K562 (cell line): ENCODE results near the gene CHAD. TPM values are rescaled to one million over a fixed set of nuclear protein-coding genes. Genes with fewer than 3 reads are reported as not detected.

Experiments
- FOSL1 ChIP-seq: fragments of 200-800 bp; sonication (Bioruptor generic); conservative IDR thresholded peaks from 2 replicates; pipeline ENCODE4 v1.6.1; 2016; ENCODE audit warnings: missing genetic modification characterization, missing compliant biosample characterization
- HNRNPK ChIP-seq: fragments of 200-400 bp; formaldehyde crosslinking; IDR thresholded peaks from one replicate; pipeline ENCODE4 v1.6.1; 2018; ENCODE audit warnings: mild to moderate bottlenecking, low read depth, low read length; ENCODE audit not compliant: poor library complexity, severe bottlenecking
- LARP7 ChIP-seq: fragments of 450-650 bp; IDR thresholded peaks from 2 replicates; pipeline ENCODE4 v1.6.1; 2016
- MYBL2 ChIP-seq, 2 experiments: fragments of 450-650 bp in 1 of 2; sonication (generic) in 1 of 2; formaldehyde crosslinking in 1 of 2; IDR thresholded peaks; 2 replicates each; pipeline versions ENCODE4 v1.6.1 to v1.8.1; 2017 to 2022; ENCODE audit warnings: borderline replicate concordance in 1 of 2, inconsistent platforms in 1 of 2, low read depth in 1 of 2, mild to moderate bottlenecking in 1 of 2, missing genetic modification reagents in 1 of 2, moderate library complexity in 1 of 2
- PHB2 ChIP-seq: fragments of 450-650 bp; IDR thresholded peaks from 2 replicates; pipeline ENCODE4 v1.6.1; 2017; ENCODE audit warnings: low read depth
- RCOR1 ChIP-seq, 2 experiments: IDR thresholded peaks; 2 replicates each; pipeline ENCODE4 v1.6.1; 2012; ENCODE audit warnings: low read depth in 2 of 2, low read length in 2 of 2, borderline replicate concordance in 1 of 2, improper control_type of control experiment in 1 of 2
- SMARCE1 ChIP-seq: fragments of 450-650 bp; IDR thresholded peaks from 2 replicates; pipeline ENCODE4 v1.7.1; 2016; ENCODE audit warnings: mild to moderate bottlenecking
- TEAD1 ChIP-seq, 2 experiments: fragments of 450-650 bp in 1 of 2; sonication (generic) in 1 of 2; formaldehyde crosslinking; IDR thresholded peaks; 2 replicates each; pipeline versions ENCODE4 v1.4.0 to v1.8.0; 2020 to 2022; ENCODE audit warnings: mild to moderate bottlenecking in 2 of 2, missing genetic modification reagents in 1 of 2
- ZNF124 ChIP-seq: sonication (generic); formaldehyde crosslinking; IDR thresholded peaks from 2 replicates; pipeline ENCODE4 v1.8.1; 2022; ENCODE audit warnings: missing genetic modification reagents
- ZNF184 ChIP-seq: sonication (generic); formaldehyde crosslinking; IDR thresholded peaks from 2 replicates; pipeline ENCODE4 v1.5.0; 2020; ENCODE audit warnings: missing genetic modification reagents
- ZNF766 ChIP-seq: fragments of 200-800 bp; sonication (Bioruptor generic); conservative IDR thresholded peaks from 2 replicates; pipeline ENCODE4 v1.6.1; 2016; ENCODE audit warnings: missing genetic modification characterization, missing compliant biosample characterization
- polyA plus RNA-seq, 8 experiments: library from polyadenylated mRNA; depleted of rRNA in 4 of 8; stranded (reverse) in 5 of 8; unstranded in 3 of 8; fragments of >200 nt; fragmentation: Nextera tagmentation in 2 of 8; fragmentation: Illumina TruSeq in 1 of 8; extraction: Ambion mirVana in 2 of 8; extraction: Trizol in 1 of 8; gene quantifications; 2 replicates each; pipeline versions ENCODE4 v1.2.1 to v1.2.3, GENCODE V29; 2011 to 2014; ENCODE audit warnings: inconsistent platforms in 1 of 8, missing spikeins in 1 of 8
- total RNA-seq, 7 experiments: library from RNA; depleted of rRNA in 6 of 7; stranded (reverse); fragments of >200 nt in 6 of 7; fragmentation: Illumina TruSeq in 2 of 7; extraction: Trizol in 2 of 7; gene quantifications; 2 replicates each; pipeline versions ENCODE4 v1.2.1 to v1.2.3, GENCODE V29; 2011 to 2021; ENCODE audit warnings: low replicate concordance in 1 of 7
- TF ChIP-seq, protein P1 (sequence below): sonication (generic); formaldehyde crosslinking; IDR thresholded peaks from 2 replicates; pipeline ENCODE4 v1.4.0; 2020; ENCODE audit warnings: mild to moderate bottlenecking, missing genetic modification reagents
- TF ChIP-seq, protein P2 (sequence below), 2 experiments: fragments of 450-650 bp; IDR thresholded peaks; 2 replicates each; pipeline ENCODE4 v1.6.1; 2016
- TF ChIP-seq, protein P3 (sequence below): fragments of 250-450 bp; sonication (Bioruptor Pico); IDR thresholded peaks from 2 replicates; pipeline ENCODE4 v1.4.0; 2020
- TF ChIP-seq, protein P4 (sequence below), 2 experiments: fragments of 200-800 bp in 1 of 2; sonication (Bioruptor generic) in 1 of 2; sonication (generic) in 1 of 2; formaldehyde crosslinking in 1 of 2; IDR thresholded peaks in 1 of 2; conservative IDR thresholded peaks in 1 of 2; 2 replicates each; pipeline versions ENCODE4 v1.5.0 to v1.6.1; 2016 to 2020; ENCODE audit warnings: missing compliant biosample characterization in 1 of 2, missing genetic modification characterization in 1 of 2, missing genetic modification reagents in 1 of 2
- TF ChIP-seq, protein P5 (sequence below): sonication (generic); formaldehyde crosslinking; IDR thresholded peaks from 2 replicates; pipeline ENCODE4 v1.5.0; 2020; ENCODE audit warnings: missing genetic modification reagents

The CHAD gene
- total and polyA plus RNA-seq, 9 of the 15 experiments (the other 6 are each of a cell fraction or from before 2014, with no cell fraction given) = not detected

DNA sequence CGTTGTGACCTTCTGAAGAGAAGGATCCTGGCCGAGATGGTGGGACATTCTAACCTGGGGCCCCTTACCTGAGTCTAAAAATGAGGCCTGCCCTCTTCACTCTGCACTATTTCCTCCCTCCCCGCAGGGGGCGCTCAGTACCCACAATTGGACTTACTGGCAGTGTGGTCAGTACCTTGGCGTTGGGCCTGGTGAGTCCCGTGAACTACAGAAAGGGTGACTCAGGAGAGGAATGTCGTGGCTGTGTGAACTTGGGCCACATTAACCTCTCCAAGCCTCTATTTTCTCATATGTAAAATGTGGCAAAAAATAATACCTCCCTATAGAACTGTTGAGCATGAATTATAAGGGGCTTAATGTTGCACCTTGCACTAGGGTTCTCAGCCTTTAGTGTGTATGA, 13.8 kb upstream of the CHAD start (continued):
- TF ChIP-seq, protein P1, sequence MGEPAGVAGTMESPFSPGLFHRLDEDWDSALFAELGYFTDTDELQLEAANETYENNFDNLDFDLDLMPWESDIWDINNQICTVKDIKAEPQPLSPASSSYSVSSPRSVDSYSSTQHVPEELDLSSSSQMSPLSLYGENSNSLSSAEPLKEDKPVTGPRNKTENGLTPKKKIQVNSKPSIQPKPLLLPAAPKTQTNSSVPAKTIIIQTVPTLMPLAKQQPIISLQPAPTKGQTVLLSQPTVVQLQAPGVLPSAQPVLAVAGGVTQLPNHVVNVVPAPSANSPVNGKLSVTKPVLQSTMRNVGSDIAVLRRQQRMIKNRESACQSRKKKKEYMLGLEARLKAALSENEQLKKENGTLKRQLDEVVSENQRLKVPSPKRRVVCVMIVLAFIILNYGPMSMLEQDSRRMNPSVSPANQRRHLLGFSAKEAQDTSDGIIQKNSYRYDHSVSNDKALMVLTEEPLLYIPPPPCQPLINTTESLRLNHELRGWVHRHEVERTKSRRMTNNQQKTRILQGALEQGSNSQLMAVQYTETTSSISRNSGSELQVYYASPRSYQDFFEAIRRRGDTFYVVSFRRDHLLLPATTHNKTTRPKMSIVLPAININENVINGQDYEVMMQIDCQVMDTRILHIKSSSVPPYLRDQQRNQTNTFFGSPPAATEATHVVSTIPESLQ (CRISPR knock-in tag) = no peak
- TF ChIP-seq, protein P2, sequence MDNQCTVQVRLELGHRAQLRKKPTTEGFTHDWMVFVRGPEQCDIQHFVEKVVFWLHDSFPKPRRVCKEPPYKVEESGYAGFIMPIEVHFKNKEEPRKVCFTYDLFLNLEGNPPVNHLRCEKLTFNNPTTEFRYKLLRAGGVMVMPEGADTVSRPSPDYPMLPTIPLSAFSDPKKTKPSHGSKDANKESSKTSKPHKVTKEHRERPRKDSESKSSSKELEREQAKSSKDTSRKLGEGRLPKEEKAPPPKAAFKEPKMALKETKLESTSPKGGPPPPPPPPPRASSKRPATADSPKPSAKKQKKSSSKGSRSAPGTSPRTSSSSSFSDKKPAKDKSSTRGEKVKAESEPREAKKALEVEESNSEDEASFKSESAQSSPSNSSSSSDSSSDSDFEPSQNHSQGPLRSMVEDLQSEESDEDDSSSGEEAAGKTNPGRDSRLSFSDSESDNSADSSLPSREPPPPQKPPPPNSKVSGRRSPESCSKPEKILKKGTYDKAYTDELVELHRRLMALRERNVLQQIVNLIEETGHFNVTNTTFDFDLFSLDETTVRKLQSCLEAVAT (IDR thresholded peaks at IDR 0.05) = no peak; a peak in 1 of 4 replicates
- TF ChIP-seq, protein P3, sequence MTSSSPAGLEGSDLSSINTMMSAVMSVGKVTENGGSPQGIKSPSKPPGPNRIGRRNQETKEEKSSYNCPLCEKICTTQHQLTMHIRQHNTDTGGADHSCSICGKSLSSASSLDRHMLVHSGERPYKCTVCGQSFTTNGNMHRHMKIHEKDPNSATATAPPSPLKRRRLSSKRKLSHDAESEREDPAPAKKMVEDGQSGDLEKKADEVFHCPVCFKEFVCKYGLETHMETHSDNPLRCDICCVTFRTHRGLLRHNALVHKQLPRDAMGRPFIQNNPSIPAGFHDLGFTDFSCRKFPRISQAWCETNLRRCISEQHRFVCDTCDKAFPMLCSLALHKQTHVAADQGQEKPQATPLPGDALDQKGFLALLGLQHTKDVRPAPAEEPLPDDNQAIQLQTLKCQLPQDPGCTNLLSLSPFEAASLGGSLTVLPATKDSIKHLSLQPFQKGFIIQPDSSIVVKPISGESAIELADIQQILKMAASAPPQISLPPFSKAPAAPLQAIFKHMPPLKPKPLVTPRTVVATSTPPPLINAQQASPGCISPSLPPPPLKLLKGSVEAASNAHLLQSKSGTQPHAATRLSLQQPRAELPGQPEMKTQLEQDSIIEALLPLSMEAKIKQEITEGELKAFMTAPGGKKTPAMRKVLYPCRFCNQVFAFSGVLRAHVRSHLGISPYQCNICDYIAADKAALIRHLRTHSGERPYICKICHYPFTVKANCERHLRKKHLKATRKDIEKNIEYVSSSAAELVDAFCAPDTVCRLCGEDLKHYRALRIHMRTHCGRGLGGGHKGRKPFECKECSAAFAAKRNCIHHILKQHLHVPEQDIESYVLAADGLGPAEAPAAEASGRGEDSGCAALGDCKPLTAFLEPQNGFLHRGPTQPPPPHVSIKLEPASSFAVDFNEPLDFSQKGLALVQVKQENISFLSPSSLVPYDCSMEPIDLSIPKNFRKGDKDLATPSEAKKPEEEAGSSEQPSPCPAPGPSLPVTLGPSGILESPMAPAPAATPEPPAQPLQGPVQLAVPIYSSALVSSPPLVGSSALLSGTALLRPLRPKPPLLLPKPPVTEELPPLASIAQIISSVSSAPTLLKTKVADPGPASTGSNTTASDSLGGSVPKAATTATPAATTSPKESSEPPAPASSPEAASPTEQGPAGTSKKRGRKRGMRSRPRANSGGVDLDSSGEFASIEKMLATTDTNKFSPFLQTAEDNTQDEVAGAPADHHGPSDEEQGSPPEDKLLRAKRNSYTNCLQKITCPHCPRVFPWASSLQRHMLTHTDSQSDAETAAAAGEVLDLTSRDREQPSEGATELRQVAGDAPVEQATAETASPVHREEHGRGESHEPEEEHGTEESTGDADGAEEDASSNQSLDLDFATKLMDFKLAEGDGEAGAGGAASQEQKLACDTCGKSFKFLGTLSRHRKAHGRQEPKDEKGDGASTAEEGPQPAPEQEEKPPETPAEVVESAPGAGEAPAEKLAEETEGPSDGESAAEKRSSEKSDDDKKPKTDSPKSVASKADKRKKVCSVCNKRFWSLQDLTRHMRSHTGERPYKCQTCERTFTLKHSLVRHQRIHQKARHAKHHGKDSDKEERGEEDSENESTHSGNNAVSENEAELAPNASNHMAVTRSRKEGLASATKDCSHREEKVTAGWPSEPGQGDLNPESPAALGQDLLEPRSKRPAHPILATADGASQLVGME = no peak
- TF ChIP-seq SMARCE1 (no peak; the same call in 1 of the 2 replicates), LARP7 (no peak), ZNF184 (CRISPR knock-in tag) (no peak), RCOR1 (IDR thresholded peaks at IDR 0.05; ENCODE audit: borderline replicate concordance in 1 of 2, low read depth in 2 of 2, low read length in 2 of 2) (peak in 1 of 2 experiments; percentile 51; a peak in 1 of 4 replicates), FOSL1 (peak; percentile 85), ZNF766 (CRISPR knock-in tag) (no peak), TEAD1 (CRISPR knock-in tag; IDR thresholded peaks at IDR 0.05) (peak; percentile 50 to 79; a peak in 2 of 4 replicates), PHB2 (no peak), HNRNPK (no peak), MYBL2 (IDR thresholded peaks at IDR 0.05; ENCODE audit: low read depth) (no peak), MYBL2 (CRISPR knock-in tag; IDR thresholded peaks at IDR 0.05; ENCODE audit: borderline replicate concordance) (no peak), ZNF124 (CRISPR knock-in tag) (no peak)
- TF ChIP-seq, protein P4, sequence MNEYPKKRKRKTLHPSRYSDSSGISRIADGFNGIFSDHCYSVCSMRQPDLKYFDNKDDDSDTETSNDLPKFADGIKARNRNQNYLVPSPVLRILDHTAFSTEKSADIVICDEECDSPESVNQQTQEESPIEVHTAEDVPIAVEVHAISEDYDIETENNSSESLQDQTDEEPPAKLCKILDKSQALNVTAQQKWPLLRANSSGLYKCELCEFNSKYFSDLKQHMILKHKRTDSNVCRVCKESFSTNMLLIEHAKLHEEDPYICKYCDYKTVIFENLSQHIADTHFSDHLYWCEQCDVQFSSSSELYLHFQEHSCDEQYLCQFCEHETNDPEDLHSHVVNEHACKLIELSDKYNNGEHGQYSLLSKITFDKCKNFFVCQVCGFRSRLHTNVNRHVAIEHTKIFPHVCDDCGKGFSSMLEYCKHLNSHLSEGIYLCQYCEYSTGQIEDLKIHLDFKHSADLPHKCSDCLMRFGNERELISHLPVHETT (CRISPR knock-in tag; conservative IDR thresholded peaks at IDR 0.05 in 1 of 2, IDR thresholded peaks at IDR 0.05 in 1 of 2) = 0 out of 4 replicates have a peak, but pooled peaks of 1 of the 2 experiments have one; percentile 22
- TF ChIP-seq, protein P5, sequence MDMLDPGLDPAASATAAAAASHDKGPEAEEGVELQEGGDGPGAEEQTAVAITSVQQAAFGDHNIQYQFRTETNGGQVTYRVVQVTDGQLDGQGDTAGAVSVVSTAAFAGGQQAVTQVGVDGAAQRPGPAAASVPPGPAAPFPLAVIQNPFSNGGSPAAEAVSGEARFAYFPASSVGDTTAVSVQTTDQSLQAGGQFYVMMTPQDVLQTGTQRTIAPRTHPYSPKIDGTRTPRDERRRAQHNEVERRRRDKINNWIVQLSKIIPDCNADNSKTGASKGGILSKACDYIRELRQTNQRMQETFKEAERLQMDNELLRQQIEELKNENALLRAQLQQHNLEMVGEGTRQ (CRISPR knock-in tag) = no peak
